Measurements from ENCODE around the gene SPTY2D1.
"Not testable (repeated sequence)": the region's sequence is repeated elsewhere in the genome, so short reads cannot be mapped to it uniquely, and the experiment has no call there.

The SPTY2D1 gene

GRCh38 chr11:18634140-18635032 is at the start of gene SPTY2D1:
Gene SPTY2D1 (minus strand): TSS chr11:18634342. CDS start chr11:18634257, 85 bp downstream.
- peak; percentile 99 to 100 for DNase-seq

- no peak for DNase-seq
Measured at GRCh38 chr11:18682466-18682865, 48.3 kb upstream of the SPTY2D1 start.

GRCh38 chr11:18681949-18682348 is 47.8 kb upstream of the SPTY2D1 start:
- DNase-seq = not testable (repeated sequence)

- no peak for DNase-seq
Measured at GRCh38 chr11:18677560-18677959, 43.4 kb upstream of the SPTY2D1 start.

GRCh38 chr11:18676803-18677202 is 42.7 kb upstream of the SPTY2D1 start:
- no peak for DNase-seq

- not testable (repeated sequence) for DNase-seq
Measured at GRCh38 chr11:18672209-18672608, 38.1 kb upstream of the SPTY2D1 start.

- no peak for DNase-seq
Measured at GRCh38 chr11:18671246-18671645, 37.1 kb upstream of the SPTY2D1 start.

- DNase-seq = no peak
Measured at GRCh38 chr11:18669711-18670110, 35.6 kb upstream of the SPTY2D1 start.

GRCh38 chr11:18669219-18669596 is 35.1 kb upstream of the SPTY2D1 start:
- DNase-seq = no peak

GRCh38 chr11:18668131-18668530 is 34.0 kb upstream of the SPTY2D1 start:
- DNase-seq = no peak

GRCh38 chr11:18665353-18665872 is 31.3 kb upstream of the SPTY2D1 start:
- not testable (repeated sequence) for DNase-seq

GRCh38 chr11:18657673-18658072 is 23.5 kb upstream of the SPTY2D1 start:
- DNase-seq = no peak

GRCh38 chr11:18650859-18651557 is 16.9 kb upstream of the SPTY2D1 start:
- peak in 1 of 2 experiments; percentile 30 for DNase-seq

- no peak for DNase-seq
Measured at GRCh38 chr11:18650353-18650752, 16.2 kb upstream of the SPTY2D1 start.

GRCh38 chr11:18643034-18643433 is 8.9 kb upstream of the SPTY2D1 start:
- DNase-seq = not testable (repeated sequence)

GRCh38 chr11:18641677-18642076 is 7.5 kb upstream of the SPTY2D1 start:
- DNase-seq = no peak

- no peak for DNase-seq
Measured at GRCh38 chr11:18633256-18634139, 644 bp downstream of the SPTY2D1 start.

- DNase-seq = no peak
Measured at GRCh38 chr11:18632841-18633240, 1.3 kb downstream of the SPTY2D1 start.

GRCh38 chr11:18624161-18624560 is 10.0 kb downstream of the SPTY2D1 start:
- no peak for DNase-seq

GRCh38 chr11:18623707-18624106 is 10.4 kb downstream of the SPTY2D1 start:
- no peak for DNase-seq

- DNase-seq = no peak
Measured at GRCh38 chr11:18618342-18619025, 15.7 kb downstream of the SPTY2D1 start.

- no peak for DNase-seq
Measured at GRCh38 chr11:18617688-18618341, 16.3 kb downstream of the SPTY2D1 start.
